Measurements from ENCODE around the gene NFATC2IP.

NFATC2IP gene

GRCh38 chr16:28912558-28912957, 38.2 kb upstream of the NFATC2IP start:
- Histone ChIP-seq H3K9me3 (replicated peaks; ENCODE audit: insufficient read depth, low read length) (no peaks in the 10 kb centered on the region), H3K79me2 (ENCODE audit: low read length) (no peaks in the 10 kb centered on the region), H3K4me1 (ENCODE audit: low read length) (no peaks in the 10 kb centered on the region), H3K27ac (ENCODE audit: low read length) (no peak overlapping the region), H3K9ac (ENCODE audit: low read length) (no peak overlapping the region), H3K27me3 (replicated peaks; ENCODE audit: insufficient read depth, low read length) (no peaks in the 10 kb centered on the region), H3K4me2 (ENCODE audit: low read depth, low read length) (no peak overlapping the region), H4K20me1 (ENCODE audit: insufficient read depth, low read length) (no peaks in the 10 kb centered on the region), H3K36me3 (replicated peaks; ENCODE audit: insufficient read depth, low read length) (no peaks in the 10 kb centered on the region), H2AFZ (ENCODE audit: low read length) (no peak overlapping the region), H3F3A (ENCODE audit: insufficient read depth, low read length) (no peaks in the 10 kb centered on the region), H3K9me2 (replicated peaks; ENCODE audit: insufficient read depth, low read length) (no peaks in the 10 kb centered on the region), H3K4me3 (ENCODE audit: low read length) (no peak overlapping the region)
- TF ChIP-seq CTCF (IDR thresholded peaks at IDR 0.05; ENCODE audit: low read length) (no peak), EZH2phosphoT487 (IDR thresholded peaks at IDR 0.05; ENCODE audit: low read length) (no peak), EZH2 (optimal IDR thresholded peaks at IDR 0.05; ENCODE audit: low read depth, low read length) (no peak)
- no peak for DNase-seq

GRCh38 chr16:28913946-28914724, 36.6 kb upstream of the NFATC2IP start:
- Histone ChIP-seq H3K4me3 (ENCODE audit: low read length) (no peak overlapping the region), H3K27ac (ENCODE audit: low read length) (no peak overlapping the region), H3K4me2 (ENCODE audit: low read depth, low read length) (no peak overlapping the region), H3K9ac (ENCODE audit: low read length) (no peak overlapping the region), H3K9me2 (replicated peaks; ENCODE audit: insufficient read depth, low read length) (no peaks in the 10 kb centered on the region), H2AFZ (ENCODE audit: low read length) (no peak overlapping the region), H3K9me3 (replicated peaks; ENCODE audit: insufficient read depth, low read length) (no peaks in the 10 kb centered on the region), H3K79me2 (ENCODE audit: low read length) (no peaks in the 10 kb centered on the region), H3F3A (ENCODE audit: insufficient read depth, low read length) (no peaks in the 10 kb centered on the region), H3K27me3 (replicated peaks; ENCODE audit: insufficient read depth, low read length) (no peaks in the 10 kb centered on the region), H4K20me1 (ENCODE audit: insufficient read depth, low read length) (no peaks in the 10 kb centered on the region), H3K4me1 (ENCODE audit: low read length) (no peaks in the 10 kb centered on the region), H3K36me3 (replicated peaks; ENCODE audit: insufficient read depth, low read length) (no peaks in the 10 kb centered on the region)
- TF ChIP-seq CTCF (IDR thresholded peaks at IDR 0.05; ENCODE audit: low read length), result no peak
- no peak for TF ChIP-seq EZH2 (optimal IDR thresholded peaks at IDR 0.05; ENCODE audit: low read depth, low read length)
- no peak for TF ChIP-seq EZH2phosphoT487 (IDR thresholded peaks at IDR 0.05; ENCODE audit: low read length)
- DNase-seq, result no peak

- Histone ChIP-seq H2AFZ (ENCODE audit: low read length) (no peak overlapping the region), H3K27ac (ENCODE audit: low read length) (no peak overlapping the region), H3K9me3 (replicated peaks; ENCODE audit: insufficient read depth, low read length) (no peaks in the 10 kb centered on the region), H3K27me3 (replicated peaks; ENCODE audit: insufficient read depth, low read length) (no peaks in the 10 kb centered on the region), H3K9ac (ENCODE audit: low read length) (no peak overlapping the region), H3K79me2 (ENCODE audit: low read length) (no peaks in the 10 kb centered on the region), H3K4me1 (ENCODE audit: low read length) (no peaks in the 10 kb centered on the region), H3F3A (ENCODE audit: insufficient read depth, low read length) (no peaks in the 10 kb centered on the region), H3K4me3 (ENCODE audit: low read length) (no peak overlapping the region), H4K20me1 (ENCODE audit: insufficient read depth, low read length) (no peaks in the 10 kb centered on the region), H3K4me2 (ENCODE audit: low read depth, low read length) (no peak overlapping the region), H3K9me2 (replicated peaks; ENCODE audit: insufficient read depth, low read length) (no peaks in the 10 kb centered on the region), H3K36me3 (replicated peaks; ENCODE audit: insufficient read depth, low read length) (no peaks in the 10 kb centered on the region)
- no peak for DNase-seq
- TF ChIP-seq CTCF (IDR thresholded peaks at IDR 0.05; ENCODE audit: low read length) (no peak), EZH2 (optimal IDR thresholded peaks at IDR 0.05; ENCODE audit: low read depth, low read length) (no peak), EZH2phosphoT487 (IDR thresholded peaks at IDR 0.05; ENCODE audit: low read length) (no peak)
Observed at GRCh38 chr16:28915181-28915580, 35.6 kb upstream of the NFATC2IP start.

Measured in MM.1S (cell line).